GM21717 (cell line): ENCODE data around the gene IDH3A.

Experiments used
- ATAC-seq: cut with Tn5 transposase; IDR thresholded peaks from one replicate; pipeline ENCODE4 v1.9.1; 2021; ENCODE audit warnings: mild to moderate bottlenecking, moderate library complexity; ENCODE audit not compliant: unreplicated experiment

The IDH3A gene

GRCh38 chr15:78201281-78202190 lies 52.4 kb downstream of the IDH3A start:
- ATAC-seq, result no peak

- ATAC-seq, result no peak
Measured at GRCh38 chr15:78203346-78204225, 54.4 kb downstream of the IDH3A start.

- no peak for ATAC-seq
Measured at GRCh38 chr15:78204351-78205309, 55.5 kb downstream of the IDH3A start.

GRCh38 chr15:78205337-78205736 lies 56.2 kb downstream of the IDH3A start:
- no peak for ATAC-seq

- no peak for ATAC-seq
Measured at GRCh38 chr15:78205856-78206255, 56.7 kb downstream of the IDH3A start.

- no peak for ATAC-seq
Measured at GRCh38 chr15:78206326-78207109, 57.4 kb downstream of the IDH3A start.

GRCh38 chr15:78207110-78207458 lies 57.9 kb downstream of the IDH3A start:
- no peak for ATAC-seq

GRCh38 chr15:78207641-78208340 lies 58.6 kb downstream of the IDH3A start:
- no peak for ATAC-seq

- no peak for ATAC-seq
Measured at GRCh38 chr15:78208341-78208844, 59.2 kb downstream of the IDH3A start.

- no peak for ATAC-seq
Measured at GRCh38 chr15:78208887-78209645, 59.9 kb downstream of the IDH3A start.

GRCh38 chr15:78209646-78210348 lies 60.6 kb downstream of the IDH3A start:
- no peak for ATAC-seq

GRCh38 chr15:78210349-78210717 lies 61.2 kb downstream of the IDH3A start:
- ATAC-seq, result no peak

- ATAC-seq, result no peak
Measured at GRCh38 chr15:78211189-78211921, 62.2 kb downstream of the IDH3A start.

GRCh38 chr15:78212008-78212407 lies 62.8 kb downstream of the IDH3A start:
- ATAC-seq, result no peak

- ATAC-seq, result no peak
Measured at GRCh38 chr15:78212546-78213424, 63.6 kb downstream of the IDH3A start.

- ATAC-seq, result no peak
Measured at GRCh38 chr15:78213425-78213750, 64.2 kb downstream of the IDH3A start.
